Frontal cortex (tissue), 4 donors: ENCODE measurements around the gene TMEM62. TPM values are rescaled to one million over a fixed set of nuclear protein-coding genes. Genes with fewer than 3 reads are reported as not detected.
A peak's percentile ranks its signal among the peaks of the same experiment; 100 is the strongest.
"Not testable (repeated sequence)": the region's sequence is repeated elsewhere in the genome, so short reads cannot be mapped to it uniquely, and the experiment has no call there.

Experiments used
- DNase-seq, 2 donors: peaks; one replicate each; pipeline ENCODE4 v3.0.0; 2012; ENCODE audit warnings: low spot score in 2 of 2
- FAIRE-seq: peaks from 2 replicates; lab custom pipeline; 2012; peaks lifted over from hg19 to GRCh38; lab: Jason Lieb, UNC
- total RNA-seq: library from RNA; depleted of rRNA; stranded (reverse); fragments of >200 nt; gene quantifications from one replicate; pipeline ENCODE4 v1.2.3, GENCODE V29; 2014
- donor health status: control.
- donor health status: control.
- donor health status: control.

TMEM62 gene
- total RNA-seq, 1 donor from 2014 or later: 47.7 TPM

GRCh38 chr15:43168192-43169107 lies 35.1 kb downstream of the TMEM62 start:
- FAIRE-seq: no peak
- DNase-seq: no peak

GRCh38 chr15:43169888-43170287 lies 36.5 kb downstream of the TMEM62 start:
- no peak for DNase-seq
- no peak for FAIRE-seq

DNA sequence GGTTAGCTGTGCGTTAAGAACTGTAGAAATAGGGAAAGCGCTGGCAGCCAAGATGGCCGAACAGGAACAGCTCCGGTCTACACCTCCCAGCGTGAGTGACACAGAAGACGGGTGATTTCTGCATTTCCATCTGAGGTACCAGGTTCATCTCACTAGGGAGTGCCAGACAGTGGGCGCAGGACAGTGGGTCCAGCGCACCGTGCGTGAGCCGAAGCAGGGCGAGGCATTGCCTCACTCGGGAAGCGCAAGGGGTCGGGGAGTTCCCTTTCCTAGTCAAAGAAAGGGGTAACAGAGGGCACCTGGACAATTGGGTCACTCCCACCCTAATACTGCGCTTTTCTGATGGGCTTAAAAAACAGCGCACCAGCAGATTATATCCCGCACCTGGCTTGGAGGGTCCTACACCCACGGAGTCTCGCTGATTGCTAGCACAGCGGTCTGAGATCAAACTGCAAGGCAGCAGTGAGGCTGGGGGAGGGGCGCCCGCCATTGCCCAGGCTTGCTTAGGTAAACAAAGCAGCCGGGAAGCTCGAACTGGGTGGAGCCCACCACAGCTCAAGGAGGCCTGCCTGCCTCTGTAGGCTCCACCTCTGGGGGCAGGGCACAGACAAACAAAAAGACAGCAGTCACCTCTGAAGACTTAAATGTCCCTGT lies 42.4 kb downstream of the TMEM62 start:
- not testable (repeated sequence) for DNase-seq, FAIRE-seq

GRCh38 chr15:43177147-43177546 lies 43.8 kb downstream of the TMEM62 start:
- not testable (repeated sequence) for FAIRE-seq

DNA sequence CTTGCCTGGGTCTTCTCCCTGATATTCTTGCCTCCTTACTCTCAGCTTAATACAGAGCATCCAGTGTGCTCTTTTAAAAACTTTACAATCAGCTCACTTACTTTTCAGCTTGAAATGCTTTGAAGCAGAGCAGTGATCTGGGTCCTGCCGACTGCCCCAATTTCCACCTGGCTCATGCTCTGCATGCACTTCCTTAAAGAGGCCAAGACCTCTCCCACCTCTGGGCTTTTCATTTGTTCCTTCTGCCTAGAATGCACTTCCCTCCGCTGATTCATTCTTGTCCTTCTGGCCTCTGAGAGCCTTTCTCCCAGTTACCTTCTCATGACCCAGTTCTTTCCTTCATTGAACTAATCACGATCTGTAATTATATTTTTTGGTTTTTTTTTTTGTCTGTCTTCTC lies 49.9 kb downstream of the TMEM62 start:
- FAIRE-seq (no peak), DNase-seq (no peak)

More at GRCh38 chr15:43177147-43177546, 43.8 kb downstream of the TMEM62 start:
- DNase-seq: not testable (repeated sequence)

GRCh38 chr15:43184407-43185124 lies 51.2 kb downstream of the TMEM62 start:
- no peak for FAIRE-seq
- no peak for DNase-seq

DNA sequence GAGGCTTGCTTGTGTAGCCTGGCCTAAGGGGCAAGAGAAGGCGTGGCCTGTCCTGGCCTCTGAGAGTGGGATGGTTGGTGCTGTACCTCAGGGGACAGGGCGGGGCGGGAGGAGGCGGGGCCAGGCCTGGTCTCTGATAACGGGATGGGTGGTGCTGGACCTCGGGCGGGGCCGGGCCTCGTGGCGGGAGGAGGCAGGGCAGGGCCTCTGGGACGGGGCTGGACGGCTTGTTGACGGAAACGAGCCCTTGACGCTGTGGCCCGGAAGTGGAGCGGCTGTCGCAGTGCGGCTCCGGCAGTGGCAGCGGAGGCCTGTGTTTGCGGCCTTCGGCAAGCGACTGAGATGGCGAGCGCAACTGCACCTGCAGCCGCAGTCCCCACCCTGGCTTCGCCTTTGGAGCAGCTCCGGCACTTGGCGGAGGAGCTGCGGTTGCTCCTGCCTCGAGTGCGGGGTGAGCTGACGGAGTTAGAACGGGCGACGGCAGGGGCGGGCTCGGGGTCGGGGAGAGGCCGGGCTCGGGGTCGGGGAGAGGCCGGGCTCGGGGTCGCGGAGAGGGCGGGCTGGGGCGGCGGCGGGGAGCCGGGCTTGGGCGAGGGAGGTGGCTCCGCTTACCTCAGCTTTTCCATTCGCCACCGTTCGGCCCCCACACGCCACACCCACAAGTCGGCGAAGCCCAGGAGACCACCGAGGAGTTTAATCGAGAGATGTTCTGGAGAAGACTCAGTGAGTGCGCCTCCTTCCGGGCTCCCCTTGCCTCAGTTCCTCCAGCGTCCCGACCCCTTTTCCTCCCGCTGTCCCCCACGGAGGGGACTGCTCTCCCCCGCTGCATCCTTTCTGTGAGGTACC lies 52.0 kb downstream of the TMEM62 start, which contains the start of gene CCNDBP1:
TSS of gene CCNDBP1 (plus strand) at position 247 of the 846 bp plus-strand sequence. CDS start at position 343, 96 bp downstream.
- DNase-seq (peak; percentile 82 to 87), FAIRE-seq (no peak)

- DNase-seq: peak in 1 of 2 donors; percentile 38
- FAIRE-seq: no peak
Observed at GRCh38 chr15:43186003-43186353, 52.6 kb downstream of the TMEM62 start.

DNA sequence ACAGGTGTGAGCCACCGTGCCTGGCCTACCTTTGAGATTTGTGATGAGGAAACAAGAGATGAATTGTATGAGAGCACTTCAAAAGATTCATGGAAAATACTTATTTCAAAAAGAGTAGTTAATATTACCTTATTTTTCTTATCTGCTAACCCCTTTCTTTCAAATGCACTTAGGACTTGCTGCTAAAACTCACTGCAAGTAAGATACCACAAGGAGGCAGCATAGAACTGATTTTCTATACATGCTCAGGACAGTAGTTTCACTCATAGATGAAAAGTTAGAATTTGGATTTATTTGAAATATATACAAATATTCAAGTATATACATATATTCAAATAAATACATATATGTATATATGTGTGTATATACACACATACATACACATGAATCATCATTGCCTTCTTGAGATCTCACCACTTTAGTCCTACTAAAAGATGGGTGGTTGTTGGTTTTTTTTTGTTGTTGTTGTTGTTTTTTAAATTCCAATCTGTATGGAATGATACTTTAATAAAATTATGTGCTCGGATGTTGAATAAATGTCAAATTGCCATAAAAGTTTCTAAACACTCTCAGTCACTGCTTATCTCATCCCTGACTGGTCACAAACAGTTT lies 54.3 kb downstream of the TMEM62 start:
- DNase-seq: no peak
- FAIRE-seq: peak; percentile 66

GRCh38 chr15:43189296-43189695 lies 55.9 kb downstream of the TMEM62 start:
- DNase-seq (no peak), FAIRE-seq (no peak)

DNA sequence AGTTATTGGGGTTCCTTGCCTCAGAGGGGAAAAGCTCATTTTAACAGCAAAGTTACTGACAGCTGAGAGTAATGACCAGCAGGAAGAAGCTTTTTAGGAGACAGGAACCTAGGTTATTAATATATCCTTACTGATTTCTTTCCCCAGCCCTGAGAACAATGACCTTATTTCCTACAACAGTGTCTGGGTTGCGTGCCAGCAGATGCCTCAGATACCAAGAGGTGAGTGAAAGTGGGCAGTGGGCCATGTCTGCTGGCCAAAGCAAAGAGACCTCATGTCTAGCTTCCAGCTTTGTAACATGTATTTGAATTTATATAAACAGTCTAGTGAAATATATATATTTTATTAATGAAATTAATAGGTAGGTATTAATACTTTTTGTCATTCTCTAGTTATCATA lies 56.8 kb downstream of the TMEM62 start:
- FAIRE-seq (no peak), DNase-seq (no peak)

DNA sequence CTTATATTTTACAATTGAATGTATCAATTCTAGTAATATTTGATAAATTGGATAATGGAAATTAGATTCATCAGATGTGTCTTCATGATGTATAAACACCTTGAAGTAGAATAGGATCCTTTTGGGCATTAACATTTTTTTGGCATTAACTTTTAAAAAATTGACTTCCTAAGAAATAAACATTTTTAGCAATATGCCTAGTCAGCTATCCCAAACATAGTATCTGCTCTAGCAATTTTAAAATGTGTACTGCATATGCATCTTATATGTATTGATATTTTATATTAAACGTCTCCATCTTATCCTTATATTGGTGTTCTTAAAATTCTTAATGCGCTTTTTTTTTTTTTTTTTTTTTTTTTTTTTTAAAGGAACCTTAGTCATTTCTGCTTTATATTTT lies 60.3 kb downstream of the TMEM62 start:
- FAIRE-seq (peak; percentile 48), DNase-seq (no peak)

- FAIRE-seq (no peak), DNase-seq (no peak)
Observed at GRCh38 chr15:43194795-43195194, 61.4 kb downstream of the TMEM62 start.

DNA sequence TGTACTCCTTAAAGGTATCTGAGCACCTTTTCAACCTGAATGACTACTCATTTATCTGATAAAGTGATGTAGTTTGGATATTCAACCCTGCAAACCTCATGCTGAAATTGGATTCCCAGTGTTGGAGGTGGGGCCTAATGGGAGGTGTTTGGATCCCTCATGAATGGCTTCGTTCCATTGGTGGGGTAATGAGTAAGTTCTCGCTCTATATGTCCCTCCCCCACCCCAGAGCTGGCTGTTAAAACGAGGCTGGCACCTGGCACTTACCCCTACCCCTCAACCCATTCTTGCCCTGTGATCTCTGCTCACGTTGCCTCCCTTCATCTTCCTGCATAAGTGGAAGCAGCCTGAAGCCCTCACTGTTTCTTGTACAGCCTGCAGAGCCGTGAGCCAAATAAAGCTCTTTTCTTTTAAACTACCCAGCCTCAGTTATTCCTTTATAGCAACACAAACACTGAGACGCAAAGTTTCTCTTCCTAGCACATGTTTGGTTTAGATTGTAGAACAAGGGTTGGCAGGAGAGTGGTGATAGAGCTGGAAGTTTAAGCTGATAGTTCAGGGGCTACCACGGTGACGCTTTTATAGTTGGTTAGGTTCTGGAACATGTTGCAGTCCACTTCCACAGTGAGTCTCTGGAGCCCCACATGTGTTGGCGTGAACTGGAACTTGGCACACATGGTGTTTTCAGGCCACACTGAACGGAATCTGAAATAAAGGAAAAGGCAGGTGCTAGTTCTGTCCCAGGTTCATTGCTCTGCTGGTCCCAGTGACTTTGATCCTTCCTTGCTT lies 63.6 kb downstream of the TMEM62 start:
- DNase-seq: no peak
- FAIRE-seq: no peak

- not testable (repeated sequence) for FAIRE-seq, DNase-seq
Observed at GRCh38 chr15:43197773-43198172, 64.4 kb downstream of the TMEM62 start.

DNA sequence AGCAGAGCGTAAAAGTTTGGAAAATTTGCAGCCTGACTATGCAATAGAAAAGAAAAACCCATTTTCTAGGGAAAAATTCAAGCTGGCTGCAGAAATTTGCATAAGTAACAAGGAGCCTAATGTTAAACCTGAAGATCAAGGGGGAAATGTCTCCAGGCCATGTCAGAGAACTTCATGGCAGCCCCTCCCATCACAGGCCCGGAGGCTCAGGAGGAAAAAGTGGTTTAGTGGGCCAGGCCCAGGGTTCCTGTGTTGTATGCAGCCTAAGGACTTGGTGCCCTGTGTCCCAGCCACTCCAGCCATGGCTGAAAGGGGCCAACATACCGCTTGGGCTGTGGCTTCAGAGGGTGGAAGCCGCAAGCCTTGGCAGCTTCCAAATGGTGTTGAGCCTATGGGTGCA lies 65.2 kb downstream of the TMEM62 start:
- DNase-seq, FAIRE-seq: not testable (repeated sequence)

GRCh38 chr15:43198992-43199391 lies 65.6 kb downstream of the TMEM62 start:
- FAIRE-seq (no peak), DNase-seq (no peak)

- FAIRE-seq (no peak), DNase-seq (no peak)
Observed at GRCh38 chr15:43199945-43200488, 66.6 kb downstream of the TMEM62 start.
